IMR-90 (cell line): Measurements from ENCODE around the gene MSANTD1. TPM values are rescaled to one million over a fixed set of nuclear protein-coding genes. Genes with fewer than 3 reads are reported as not detected.

Experiments
- ATAC-seq: fragments of 200-7000 bp; cut with Tn5 transposase; 2 replicates; pipeline ENCODE4 v1.9.1; 2020; ENCODE audit warnings: low read depth, mild to moderate bottlenecking, moderate library complexity
- BruUV-seq: library from RNA; stranded (reverse); fragments of 400-500 nt; replicated peaks from 2 replicates; lab custom pipeline; 2021; lab: Mats Ljungman, UMichigan
- CTCF ChIA-PET: fragments of 300-600 bp; formaldehyde crosslinking; extraction: SDS; loops from one replicate; lab custom pipeline; 2021; ENCODE audit warnings: antibody characterized with exemption; lab: Yijun Ruan, JAX
- POLR2A ChIA-PET: fragments of 300-600 bp; sonication (Branson Sonifier 250); formaldehyde crosslinking; loops from one replicate; lab custom pipeline; 2022; ENCODE audit warnings: antibody characterized with exemption; ENCODE audit not compliant: unreplicated experiment; lab: Charles Lee
- DNase-seq: peaks from one replicate; pipeline ENCODE4 v3.0.0; 2013
- H2AFZ ChIP-seq: replicated peaks from 2 replicates; pipeline ENCODE3; 2013; ENCODE audit warnings: low read length, mild to moderate bottlenecking; ENCODE audit not compliant: poor library complexity
- H2AK5ac ChIP-seq: 2 replicates; pipeline ENCODE4 v1.6.1; 2013; ENCODE audit warnings: low read depth, low read length, inconsistent platforms
- H2AK9ac ChIP-seq: replicated peaks from 2 replicates; pipeline ENCODE3; 2013; ENCODE audit warnings: mild to moderate bottlenecking, low read depth, low read length, moderate library complexity; ENCODE audit not compliant: poor library complexity
- H2BK120ac ChIP-seq: 2 replicates; pipeline ENCODE4 v1.6.1; 2013; ENCODE audit warnings: low read depth, low read length, inconsistent platforms
- H2BK15ac ChIP-seq: 3 replicates; pipeline ENCODE4 v1.6.1; 2013; ENCODE audit warnings: low read depth, low read length, inconsistent platforms
- H2BK20ac ChIP-seq: 2 replicates; pipeline ENCODE4 v1.6.1; 2013; ENCODE audit warnings: low read depth, mild to moderate bottlenecking, inconsistent platforms, low read length, moderate library complexity
- H2BK5ac ChIP-seq: 2 replicates; pipeline ENCODE4 v1.6.1; 2013; ENCODE audit warnings: mild to moderate bottlenecking, low read depth, low read length, inconsistent platforms; ENCODE audit not compliant: poor library complexity, severe bottlenecking
- H3K14ac ChIP-seq: replicated peaks from 2 replicates; pipeline ENCODE4 v1.6.1; 2013; ENCODE audit warnings: low read depth, low read length, inconsistent platforms
- H3K18ac ChIP-seq: 2 replicates; pipeline ENCODE4 v1.6.1; 2013; ENCODE audit warnings: low read depth, low read length, control low read depth
- H3K23ac ChIP-seq: 2 replicates; pipeline ENCODE4 v1.6.1; 2013; ENCODE audit warnings: low read depth, low read length, inconsistent platforms
- H3K27ac ChIP-seq: 2 replicates; pipeline ENCODE4 v1.5.1; 2013; ENCODE audit warnings: mild to moderate bottlenecking, control low read depth, low read length; ENCODE audit not compliant: insufficient read depth
- H3K27me3 ChIP-seq: 2 replicates; pipeline ENCODE4 v1.6.1; 2013; ENCODE audit warnings: low read length; ENCODE audit not compliant: control insufficient read depth, insufficient read depth
- H3K36me3 ChIP-seq: 2 replicates; pipeline ENCODE4 v1.6.1; 2013; ENCODE audit warnings: low read length, mixed read lengths; ENCODE audit not compliant: control insufficient read depth, insufficient read depth
- H3K4ac ChIP-seq: 2 replicates; pipeline ENCODE4 v1.6.1; 2013; ENCODE audit warnings: low read depth, low read length, inconsistent platforms
- H3K4me1 ChIP-seq: 2 replicates; pipeline ENCODE4 v1.6.1; 2013; ENCODE audit warnings: low read length, mixed read lengths; ENCODE audit not compliant: control insufficient read depth, insufficient read depth
- H3K4me2 ChIP-seq: 2 replicates; pipeline ENCODE4 v1.6.1; 2013; ENCODE audit warnings: low read depth, mild to moderate bottlenecking, control low read depth, low read length, moderate library complexity
- H3K4me3 ChIP-seq: 2 replicates; pipeline ENCODE4 v1.5.1; 2013; ENCODE audit warnings: low read depth, mild to moderate bottlenecking, control low read depth, low read length, moderate library complexity; ENCODE audit not compliant: insufficient read depth
- H3K56ac ChIP-seq: 2 replicates; pipeline ENCODE4 v1.6.1; 2013; ENCODE audit warnings: low read length, inconsistent platforms; ENCODE audit not compliant: insufficient read depth; ENCODE audit errors: extremely low read depth
- H3K79me1 ChIP-seq, 2 experiments: 2 replicates each; pipeline ENCODE4 v1.6.1; 2013; ENCODE audit warnings: low read length in 2 of 2, inconsistent platforms in 1 of 2, low read depth in 1 of 2
- H3K9ac ChIP-seq: 2 replicates; pipeline ENCODE4 v1.6.1; 2013; ENCODE audit warnings: low read depth, low read length, control low read depth
- H3K9me1 ChIP-seq: 2 replicates; pipeline ENCODE4 v1.6.1; 2013; ENCODE audit warnings: low read length, inconsistent platforms; ENCODE audit not compliant: insufficient read depth
- H3K9me3 ChIP-seq: 2 replicates; pipeline ENCODE4 v1.6.1; 2013; ENCODE audit warnings: low read length; ENCODE audit not compliant: control insufficient read depth, insufficient read depth
- H4K20me1 ChIP-seq: 2 replicates; pipeline ENCODE4 v1.6.1; 2013; ENCODE audit warnings: low read length, inconsistent platforms; ENCODE audit not compliant: insufficient read depth
- H4K5ac ChIP-seq: 2 replicates; pipeline ENCODE4 v1.6.1; 2013; ENCODE audit warnings: mild to moderate bottlenecking, low read depth, low read length, control low read depth
- H4K8ac ChIP-seq, 2 experiments: 2 replicates each; pipeline ENCODE4 v1.6.1; 2013; ENCODE audit warnings: low read depth in 2 of 2, low read length in 2 of 2, control low read depth in 1 of 2, inconsistent platforms in 1 of 2
- H4K91ac ChIP-seq: 2 replicates; pipeline ENCODE4 v1.6.1; 2013; ENCODE audit warnings: low read depth, low read length, inconsistent platforms; ENCODE audit not compliant: insufficient read depth
- BHLHE40 ChIP-seq: fragments of 150-350 bp; IDR thresholded peaks from 2 replicates; pipeline ENCODE4 v1.6.1; 2016; ENCODE audit warnings: mild to moderate bottlenecking, low read depth, low read length
- CEBPB ChIP-seq: IDR thresholded peaks from 2 replicates; pipeline ENCODE4 v1.6.1; 2012; ENCODE audit warnings: low read depth, low read length, improper control_type of control experiment
- CHD1 ChIP-seq: IDR thresholded peaks from 2 replicates; pipeline ENCODE4 v1.6.1; 2012; ENCODE audit warnings: low read depth, low read length, improper control_type of control experiment
- CTCF ChIP-seq: conservative IDR thresholded peaks from 2 replicates; pipeline ENCODE4 v1.5.1; 2012; ENCODE audit warnings: mild to moderate bottlenecking, low read depth, low read length, improper control_type of control experiment
- FOS ChIP-seq: fragments of 150-350 bp; IDR thresholded peaks from 2 replicates; pipeline ENCODE4 v1.6.1; 2016; ENCODE audit warnings: low read depth, low read length
- MAZ ChIP-seq: IDR thresholded peaks from 2 replicates; pipeline ENCODE4 v1.6.1; 2012; ENCODE audit warnings: low read depth, mild to moderate bottlenecking, low read length, improper control_type of control experiment, moderate library complexity, borderline replicate concordance
- NFE2L2 ChIP-seq: fragments of 150-350 bp; IDR thresholded peaks from 2 replicates; pipeline ENCODE4 v1.6.1; 2016; ENCODE audit warnings: low read depth, mild to moderate bottlenecking, low read length
- POLR2A ChIP-seq: IDR thresholded peaks from 2 replicates; pipeline ENCODE4 v1.6.1; 2012; ENCODE audit warnings: mild to moderate bottlenecking, low read depth, low read length
- RAD21 ChIP-seq: IDR thresholded peaks from 2 replicates; pipeline ENCODE4 v1.6.1; 2012; ENCODE audit warnings: low read length, improper control_type of control experiment
- RFX5 ChIP-seq: IDR thresholded peaks from 2 replicates; pipeline ENCODE4 v1.8.0; 2012; ENCODE audit warnings: low read depth, mild to moderate bottlenecking, low read length, moderate library complexity
- SMC3 ChIP-seq: fragments of 150-350 bp; IDR thresholded peaks from 2 replicates; pipeline ENCODE4 v1.6.1; 2016; ENCODE audit warnings: low read depth, mild to moderate bottlenecking, antibody characterized with exemption, low read length, moderate library complexity
- WGBS, 2 experiments: methylation state at CpG; one replicate each; pipeline versions ENCODE4 v1.1.5 to v1.1.7; 2013; ENCODE audit warnings: missing lambda C conversion rate in 2 of 2; ENCODE audit not compliant: insufficient read length in 1 of 2; ENCODE audit errors: extremely low coverage in 2 of 2; 5-methylcytosine and 5-hydroxymethylcytosine counted together
- dilution Hi-C: fragments of 300-500 bp; cut with HindIII; formaldehyde crosslinking; loops from one replicate; pipeline ENCODE4 v1.14.3; 2018; ENCODE audit warnings: low sequenced_read_pairs; ENCODE audit not compliant: unreplicated experiment
- in situ Hi-C: fragments of 300-500 bp; cut with MboI; formaldehyde crosslinking; loops from 3 replicates; pipeline ENCODE4 v1.14.3; 2019; ENCODE audit warnings: low sequenced_read_pairs, inconsistent platforms, mixed read lengths
- intact Hi-C: fragments of 100-400 bp; cut with micrococcal nuclease; formaldehyde crosslinking; loops from 2 replicates; pipeline ENCODE4 v1.10.0; 2022
- polyA plus RNA-seq, 3 experiments: library from polyadenylated mRNA; depleted of rRNA; stranded (reverse); fragments of >200 nt; gene quantifications; 2 replicates each; pipeline ENCODE4 v1.2.3, GENCODE V29; 2012; ENCODE audit warnings: low replicate concordance in 1 of 3
- total RNA-seq: library from RNA; depleted of rRNA; stranded (reverse); fragments of >200 nt; gene quantifications from 2 replicates; pipeline ENCODE4 v1.2.3, GENCODE V29; 2012

Gene MSANTD1
- total and polyA plus RNA-seq, 2 of the 4 experiments (the other 2 are of a cell fraction): under 0.01 to 0.07 TPM

GRCh38 chr4:3241898-3242524 lies 6.9 kb upstream of the MSANTD1 start (continued):
- TF ChIP-seq CTCF: no peak
- TF ChIP-seq RFX5: no peak

GRCh38 chr4:3243136-3243780 lies 5.7 kb upstream of the MSANTD1 start:
- H2AK9ac ChIP-seq: no peak overlapping the region
- H3K9me3 ChIP-seq: no peaks in the 10 kb centered on the region
- peaks cover 32% of the 10 kb centered on the region; the same call in 1 of the 2 replicates for H3K36me3 ChIP-seq
- peaks cover 11% of the 10 kb centered on the region for H3K4me1 ChIP-seq
- no peak overlapping the region for H4K5ac ChIP-seq
- ChIA-PET POLR2A (interaction anchor here (0.5 kb wide), 1 partner anchor 87 kb away, joined by 4 read pairs; no protein-coding TSS in a partner anchor), CTCF (interaction anchor here (1.0 kb wide), 1 partner anchor 28 kb away, joined by 3 read pairs; no protein-coding TSS in a partner anchor)
- in situ Hi-C loops (no loop called here), dilution Hi-C loops (no loop called here), intact Hi-C loops (no loop called here)
- WGBS, 2 experiments: 86% methylated on average over 7 of the region's 23 CpGs; no CpG with 5 or more reads in 1 of the 2 experiments
- H2BK5ac ChIP-seq: no peak overlapping the region
- BruUV-seq: no TSS peak
- peaks cover 21% of the 10 kb centered on the region for H4K20me1 ChIP-seq
- H2BK120ac ChIP-seq: no peak overlapping the region
- DNase-seq (no peak), ATAC-seq (no peak)
- no peak overlapping the region for H3K14ac ChIP-seq
- H3K9ac ChIP-seq: no peak overlapping the region
- peak overlapping the region; percentile 6; the same call in 1 of the 2 replicates for H2AK5ac ChIP-seq
- H3K79me1 ChIP-seq: peaks cover 0 to 8% of the 10 kb centered on the region in 2 experiments; a peak in 1 of 4 replicates
- no peaks in the 10 kb centered on the region for H3K27me3 ChIP-seq
- H2AFZ ChIP-seq: peak overlapping the region; percentile 26
- H4K91ac ChIP-seq: no peak overlapping the region
- no peak overlapping the region for H3K23ac ChIP-seq
- H3K4me2 ChIP-seq: no peak overlapping the region
- no peak overlapping the region for H4K8ac ChIP-seq
- peaks cover 9% of the 10 kb centered on the region; the same call in 1 of the 2 replicates for H3K9me1 ChIP-seq
- no peak overlapping the region for H3K56ac ChIP-seq
- no peak overlapping the region; the same call in 1 of the 2 replicates for H3K4ac ChIP-seq
- no peak overlapping the region for H2BK15ac ChIP-seq
- H3K18ac ChIP-seq: no peak overlapping the region
- H3K4me3 ChIP-seq: no peak overlapping the region
- no peak overlapping the region for H2BK20ac ChIP-seq
- no peak overlapping the region for H3K27ac ChIP-seq
- TF ChIP-seq CHD1 (no peak), SMC3 (no peak), CEBPB (no peak), NFE2L2 (no peak), RFX5 (no peak), POLR2A (no peak), BHLHE40 (no peak), FOS (no peak), RAD21 (no peak), CTCF (no peak), MAZ (no peak)
